Muscle layer of duodenum (tissue), 2 donors: ENCODE data around the gene XYLT1.
"Not testable (repeated sequence)": the region's sequence is repeated elsewhere in the genome, so short reads cannot be mapped to it uniquely, and the experiment has no call there.

Experiments used
- H3K27ac ChIP-seq: one replicate; pipeline ENCODE4 v1.7.0; 2013; ENCODE audit warnings: mild to moderate bottlenecking, low read length
- H3K27me3 ChIP-seq: one replicate; pipeline ENCODE4 v1.7.0; 2013; ENCODE audit warnings: low read depth, mild to moderate bottlenecking, control low read depth, low read length
- H3K36me3 ChIP-seq, 2 donors: one replicate each; pipeline ENCODE4 v1.7.0; 2013; ENCODE audit warnings: low read length in 2 of 2, control low read depth in 1 of 2, mild to moderate bottlenecking in 1 of 2; ENCODE audit not compliant: insufficient read depth in 2 of 2, control insufficient read depth in 1 of 2
- H3K4me1 ChIP-seq, 2 donors: one replicate each; pipeline ENCODE4 v1.7.0; 2013; ENCODE audit warnings: low read length in 2 of 2, mild to moderate bottlenecking in 2 of 2, control low read depth in 1 of 2, moderate library complexity in 1 of 2; ENCODE audit not compliant: insufficient read depth in 2 of 2, control insufficient read depth in 1 of 2
- H3K4me3 ChIP-seq, 2 donors: one replicate each; pipeline ENCODE4 v1.7.0; 2013; ENCODE audit warnings: low read length in 2 of 2, low read depth in 1 of 2, mild to moderate bottlenecking in 1 of 2
- H3K9me3 ChIP-seq, 2 donors: one replicate each; pipeline ENCODE4 v1.7.0; 2013; ENCODE audit warnings: low read length in 2 of 2, control low read depth in 1 of 2, mild to moderate bottlenecking in 1 of 2; ENCODE audit not compliant: control insufficient read depth in 1 of 2
- donor health status: healthy.

Gene XYLT1

DNA sequence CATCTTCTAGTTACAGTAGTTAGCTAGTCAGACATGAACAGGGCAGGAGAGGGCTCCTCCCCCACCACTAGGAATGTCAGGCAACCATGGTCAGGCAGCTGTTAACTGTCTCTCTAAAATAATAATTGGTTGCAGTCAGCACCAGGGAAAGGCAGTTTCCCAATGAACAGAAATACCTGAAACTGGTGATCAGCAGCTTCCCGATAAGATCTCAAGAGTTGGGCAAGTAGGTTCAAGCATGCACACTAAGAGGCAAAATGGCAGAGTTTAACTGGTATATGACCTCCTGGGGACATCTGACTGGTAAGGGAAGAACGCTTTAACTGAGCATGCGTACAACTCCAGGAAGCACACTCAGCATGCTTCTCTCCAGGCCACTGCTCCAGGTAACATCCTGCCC is 12.6 kb upstream of the XYLT1 start:
- Histone ChIP-seq H3K4me3 (no peak overlapping the region), H3K9me3 (no peaks in the 10 kb centered on the region), H3K36me3 (no peaks in the 10 kb centered on the region), H3K4me1 (no peaks in the 10 kb centered on the region), H3K27me3 (no peaks in the 10 kb centered on the region), H3K27ac (no peak overlapping the region)

DNA sequence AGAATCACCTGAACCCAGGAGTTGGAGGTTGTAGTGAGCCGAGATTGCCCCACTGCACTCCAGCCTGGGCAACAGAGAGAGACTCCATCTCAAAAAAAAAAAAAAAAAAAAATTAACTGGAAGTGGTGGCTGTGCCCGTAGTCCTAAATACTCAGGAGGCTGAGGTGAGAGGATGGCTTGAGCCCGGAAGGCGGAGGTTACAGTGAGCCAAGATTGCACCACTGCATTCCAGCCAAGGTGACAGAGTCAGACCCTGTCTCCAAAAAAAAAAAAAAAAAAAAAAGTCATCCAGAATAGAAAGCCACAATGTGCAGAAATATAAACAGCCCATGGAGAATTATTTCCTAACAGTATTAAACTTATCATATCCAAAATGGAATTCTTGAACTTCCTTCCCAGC is 11.6 kb upstream of the XYLT1 start:
- not testable (repeated sequence) for H3K27me3 ChIP-seq, H3K4me1 ChIP-seq, H3K36me3 ChIP-seq, H3K27ac ChIP-seq, H3K9me3 ChIP-seq, H3K4me3 ChIP-seq

DNA sequence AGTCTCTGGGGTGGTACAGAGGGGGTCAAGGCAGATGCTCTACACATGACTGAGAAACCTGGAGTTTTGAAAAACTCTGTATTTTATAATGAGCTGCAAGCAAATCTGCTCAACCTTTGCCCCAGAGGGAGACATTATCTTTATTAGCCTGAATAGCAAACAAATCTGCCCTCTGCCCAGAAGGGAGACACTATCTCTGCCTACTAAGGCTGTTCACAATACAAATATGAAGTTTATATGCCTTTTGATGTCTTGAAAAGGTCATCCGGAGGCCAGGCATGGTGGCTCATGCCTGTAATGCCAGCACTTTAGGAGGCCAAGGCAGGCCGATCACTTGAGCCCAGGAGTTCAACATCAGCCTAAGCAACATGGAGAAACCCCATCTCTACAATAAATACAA is 11.0 kb upstream of the XYLT1 start:
- no peaks in the 10 kb centered on the region for H3K9me3 ChIP-seq
- no peaks in the 10 kb centered on the region for H3K27me3 ChIP-seq
- H3K4me3 ChIP-seq, result peak overlapping the region in 1 of 2 donors; percentile 2
- H3K27ac ChIP-seq, result peak overlapping the region; percentile 2
- H3K4me1 ChIP-seq, result peaks cover 0 to 3% of the 10 kb centered on the region in 2 donors
- H3K36me3 ChIP-seq, result no peaks in the 10 kb centered on the region

DNA sequence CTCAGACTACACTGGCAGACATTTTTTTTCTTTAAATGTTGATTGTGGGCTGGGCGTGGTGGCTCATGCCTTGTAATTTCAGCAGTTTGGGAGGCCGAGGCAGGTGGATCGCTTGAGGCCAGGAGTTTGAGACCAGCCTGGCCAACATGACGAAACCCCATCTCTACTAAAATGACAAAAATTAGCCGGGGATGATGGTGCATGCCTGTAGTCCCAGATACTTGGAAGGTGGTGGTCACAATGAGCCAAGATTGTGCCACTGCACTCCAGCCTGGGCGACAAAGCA is 6.4 kb upstream of the XYLT1 start:
- not testable (repeated sequence) for H3K27me3 ChIP-seq, H3K4me3 ChIP-seq, H3K9me3 ChIP-seq, H3K36me3 ChIP-seq, H3K27ac ChIP-seq, H3K4me1 ChIP-seq

DNA sequence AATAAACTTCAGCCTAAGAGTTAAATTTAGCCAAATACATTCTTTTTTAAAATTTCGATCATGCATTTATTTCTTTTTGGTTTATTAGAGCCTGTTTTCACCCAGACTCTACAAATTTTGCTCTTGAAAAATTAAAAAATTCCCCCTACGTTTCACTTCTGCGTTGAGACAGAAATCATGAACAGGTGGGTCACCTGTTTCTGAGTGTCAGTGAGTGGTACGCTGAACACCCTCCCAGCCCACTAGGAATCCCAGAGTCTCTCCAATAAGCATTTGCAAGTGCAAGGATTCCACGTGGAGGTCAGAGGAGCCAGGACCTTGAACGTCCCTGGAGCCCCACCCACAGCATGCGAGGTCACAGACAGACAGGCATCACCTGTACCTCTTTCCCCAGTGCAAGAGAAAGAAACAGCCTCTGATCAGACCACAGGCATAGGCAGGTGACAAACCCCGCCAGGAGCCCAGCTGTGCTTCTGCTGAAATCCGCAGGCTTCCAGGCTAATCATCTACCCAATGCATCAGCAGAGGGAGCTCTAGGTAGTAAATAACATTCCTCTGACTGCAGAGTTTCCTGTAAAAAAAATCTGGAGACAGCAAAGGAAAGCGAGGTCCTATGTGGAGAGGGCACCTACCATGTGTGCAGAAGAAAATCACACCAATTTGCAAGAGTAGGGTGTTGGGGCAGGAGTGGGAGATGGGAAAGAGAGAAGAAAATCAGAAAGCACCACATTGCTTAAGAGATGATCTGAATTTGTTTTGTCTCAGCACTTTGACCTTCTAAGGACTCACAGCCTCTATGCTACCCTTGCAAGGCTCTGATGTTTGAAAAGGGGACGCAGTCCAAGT is 5.9 kb upstream of the XYLT1 start:
- H3K9me3 ChIP-seq, result no peaks in the 10 kb centered on the region
- H3K36me3 ChIP-seq, result no peaks in the 10 kb centered on the region
- H3K4me1 ChIP-seq, result peaks cover 0 to 5% of the 10 kb centered on the region in 2 donors
- H3K27me3 ChIP-seq, result no peaks in the 10 kb centered on the region
- H3K4me3 ChIP-seq, result no peak overlapping the region
- no peak overlapping the region for H3K27ac ChIP-seq

DNA sequence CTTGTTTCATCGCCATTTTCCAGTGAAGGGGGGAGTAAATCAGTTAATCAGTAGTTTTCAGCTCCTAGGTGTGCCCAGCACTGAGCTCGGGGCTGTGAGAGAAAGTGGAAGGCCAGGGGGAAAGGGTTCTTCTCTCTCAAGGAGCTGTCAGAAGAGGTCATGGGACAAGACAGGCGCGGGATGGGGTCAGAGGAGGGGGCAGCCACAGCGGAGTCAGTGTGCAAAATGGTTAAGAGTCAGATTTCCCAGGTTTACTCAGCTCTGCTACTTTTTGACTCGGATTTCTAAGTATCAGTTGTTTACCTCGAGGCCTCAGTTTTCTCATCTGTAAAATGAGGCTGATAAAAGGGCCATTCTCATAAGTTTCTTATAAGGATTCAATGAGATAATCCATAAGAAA is 4.3 kb upstream of the XYLT1 start:
- Histone ChIP-seq H3K4me1 (peaks cover 0 to 5% of the 10 kb centered on the region in 2 donors), H3K4me3 (no peak overlapping the region), H3K27ac (no peak overlapping the region)

DNA sequence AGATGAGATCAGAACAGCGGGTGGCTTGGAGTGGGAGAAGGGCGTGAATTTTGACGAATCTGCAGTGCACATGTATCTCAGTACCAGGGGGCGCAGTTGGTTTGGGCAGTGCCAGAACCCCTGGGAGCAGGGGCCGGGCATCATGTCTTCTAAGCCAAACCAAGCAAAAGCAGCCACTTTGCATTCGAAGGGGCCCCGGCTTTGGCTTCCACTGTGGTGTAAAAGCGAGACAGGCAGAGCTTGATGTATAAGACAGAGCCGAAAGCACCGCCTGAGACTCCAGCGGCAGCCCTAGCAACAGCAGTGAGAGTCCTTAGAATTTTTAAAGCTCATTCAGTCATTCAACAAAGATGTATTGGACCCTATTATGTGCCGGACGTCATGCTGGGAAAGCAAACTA is 3.8 kb upstream of the XYLT1 start:
- peaks cover 0 to 5% of the 10 kb centered on the region in 2 donors for H3K4me1 ChIP-seq
- no peaks in the 10 kb centered on the region for H3K9me3 ChIP-seq
- no peaks in the 10 kb centered on the region for H3K36me3 ChIP-seq
- H3K27me3 ChIP-seq, result no peaks in the 10 kb centered on the region
- H3K4me3 ChIP-seq, result no peak overlapping the region
- no peak overlapping the region for H3K27ac ChIP-seq

More for the DNA sequence above, 4.3 kb upstream of the XYLT1 start:
- Histone ChIP-seq H3K9me3 (no peaks in the 10 kb centered on the region), H3K36me3 (no peaks in the 10 kb centered on the region), H3K27me3 (no peaks in the 10 kb centered on the region)

DNA sequence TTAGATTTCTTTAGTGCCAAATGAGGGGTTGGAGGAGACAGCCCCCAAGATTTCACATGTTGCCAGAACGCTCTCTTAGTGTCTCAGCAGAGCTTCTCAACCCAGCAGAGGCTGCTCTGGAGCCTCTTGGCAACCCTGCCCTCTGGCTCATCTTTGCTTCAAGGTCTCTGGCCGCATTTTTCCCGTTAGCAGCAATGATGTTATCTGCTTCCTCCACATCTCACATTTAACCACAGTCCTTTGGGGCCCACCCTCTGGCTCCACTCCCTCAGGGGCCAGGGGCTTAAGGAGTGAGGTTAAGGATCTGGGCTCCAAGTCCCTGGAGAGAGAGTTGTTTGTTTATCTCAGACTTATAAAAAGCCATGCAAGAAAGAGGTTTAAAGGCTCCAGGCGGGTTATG is 3.3 kb upstream of the XYLT1 start:
- Histone ChIP-seq H3K27ac (no peak overlapping the region), H3K36me3 (no peaks in the 10 kb centered on the region), H3K27me3 (no peaks in the 10 kb centered on the region), H3K4me1 (peaks cover 0 to 9% of the 10 kb centered on the region in 2 donors), H3K4me3 (no peak overlapping the region), H3K9me3 (no peaks in the 10 kb centered on the region)

DNA sequence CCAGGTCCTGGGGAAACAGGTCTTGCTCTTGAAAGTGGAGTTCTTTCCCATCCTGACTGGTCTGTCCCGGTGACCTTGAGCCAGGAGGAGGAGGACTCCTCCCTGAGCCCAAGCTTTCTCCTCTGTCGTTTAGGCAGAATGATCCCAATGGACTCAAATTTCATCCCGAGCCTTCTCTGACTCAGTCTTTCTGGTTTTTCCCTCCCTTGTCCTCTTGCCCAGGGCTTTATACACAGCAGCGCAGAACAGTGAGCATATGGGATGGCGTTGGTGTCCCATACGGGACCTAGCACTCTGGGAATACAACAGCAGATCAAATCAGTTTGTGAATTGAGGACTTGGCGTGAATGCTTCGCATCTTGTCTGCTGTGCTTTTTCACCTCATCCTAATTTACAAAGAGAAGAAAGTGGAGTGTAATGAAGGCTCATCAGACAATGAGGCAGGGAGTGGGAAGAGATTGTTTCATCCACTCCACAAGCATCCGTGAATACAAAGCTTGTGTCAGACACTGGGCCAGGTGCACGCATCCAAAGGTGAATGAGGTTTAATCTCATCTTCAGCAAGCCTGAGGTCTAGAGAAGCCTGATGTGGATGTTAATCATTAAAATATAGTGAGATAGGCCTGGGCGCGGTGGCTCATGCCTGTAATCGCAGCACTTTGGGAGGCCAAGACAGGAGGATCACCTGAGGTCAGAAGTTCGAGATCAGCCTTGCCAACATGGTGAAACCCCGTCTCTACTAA is 1.1 kb upstream of the XYLT1 start:
- H3K36me3 ChIP-seq, result no peaks in the 10 kb centered on the region
- H3K27ac ChIP-seq, result peak overlapping the region; percentile 56
- H3K4me1 ChIP-seq, result peaks cover 10 to 26% of the 10 kb centered on the region in 2 donors
- no peaks in the 10 kb centered on the region for H3K27me3 ChIP-seq
- no peaks in the 10 kb centered on the region for H3K9me3 ChIP-seq
- no peak overlapping the region for H3K4me3 ChIP-seq

DNA sequence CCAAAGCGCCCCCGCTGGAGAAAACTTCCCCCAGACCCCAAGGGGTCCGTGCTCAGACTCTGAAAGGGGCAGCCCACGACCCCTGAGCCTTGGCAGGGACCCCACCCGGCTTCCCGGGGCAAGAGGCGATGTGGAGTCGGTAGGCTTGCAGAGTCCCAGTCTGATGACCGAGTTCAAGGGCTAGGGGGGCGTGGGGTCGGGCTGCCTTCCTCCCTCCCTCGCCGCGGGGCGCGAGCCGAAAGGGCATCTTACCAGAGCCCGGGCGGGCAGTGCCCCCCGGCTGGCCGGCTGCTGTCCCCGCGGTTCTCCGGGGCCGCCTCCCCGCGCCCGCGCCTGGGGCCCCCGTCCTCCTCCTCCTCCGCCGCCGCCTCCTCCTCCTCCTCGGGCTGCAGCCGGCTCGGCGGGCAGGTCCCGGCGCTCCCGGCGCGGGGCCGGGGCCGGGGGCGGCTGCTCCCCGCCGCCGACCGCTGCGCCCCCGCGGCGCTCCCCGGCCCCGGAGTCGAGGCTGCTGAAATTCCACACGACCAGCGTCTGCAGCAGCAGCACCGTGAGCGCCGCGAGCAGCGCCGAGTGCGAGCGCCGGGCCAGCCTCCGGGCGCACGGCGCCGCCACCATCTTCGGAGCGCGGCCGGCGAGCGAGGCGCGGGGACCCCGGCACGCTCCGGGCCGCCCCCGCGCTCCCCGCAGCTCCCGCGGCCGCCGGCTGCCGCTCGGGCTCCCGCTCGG is 415 bp downstream of the XYLT1 start:
- no peaks in the 10 kb centered on the region for H3K36me3 ChIP-seq
- no peaks in the 10 kb centered on the region for H3K9me3 ChIP-seq
- no peak overlapping the region for H3K27ac ChIP-seq
- H3K27me3 ChIP-seq, result no peaks in the 10 kb centered on the region
- peak overlapping the region; percentile 80 to 85 for H3K4me3 ChIP-seq
- peaks cover 10 to 22% of the 10 kb centered on the region in 2 donors for H3K4me1 ChIP-seq

DNA sequence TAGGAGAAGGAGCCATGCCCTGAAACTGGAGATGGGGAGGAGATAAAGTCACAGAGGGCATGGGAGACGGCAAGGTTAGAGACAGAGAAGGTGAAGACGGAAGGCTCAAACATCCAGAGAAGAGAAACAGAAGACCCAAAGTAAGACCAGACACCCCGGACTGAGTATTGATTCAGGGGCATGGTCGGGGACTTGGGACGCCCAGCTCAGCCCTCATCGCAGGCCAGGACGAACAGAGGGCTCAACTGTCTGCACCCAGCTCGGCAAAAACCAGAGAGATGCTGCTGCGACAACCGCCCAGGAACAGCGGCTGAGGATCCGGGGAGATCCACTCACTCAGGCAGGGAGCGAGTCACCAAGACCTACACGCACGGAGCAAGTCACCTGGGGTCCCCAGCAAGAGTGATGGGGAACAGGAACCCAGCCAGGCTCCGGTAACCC is 999 bp downstream of the XYLT1 start:
- peak overlapping the region; percentile 1 for H3K27ac ChIP-seq
- H3K4me3 ChIP-seq, result peak overlapping the region; percentile 80 to 85
- peaks cover 10 to 22% of the 10 kb centered on the region in 2 donors for H3K4me1 ChIP-seq
- H3K36me3 ChIP-seq, result no peaks in the 10 kb centered on the region
- H3K9me3 ChIP-seq, result no peaks in the 10 kb centered on the region
- no peaks in the 10 kb centered on the region for H3K27me3 ChIP-seq
